Activated CD4-positive, CD25-positive, alpha-beta regulatory T cell treated with anti-CD3 and anti-CD28 coated beads, Interleukin-2, amount 50 U/mL, for 16 hours (primary cell): Measurements from ENCODE around the gene ABI1.
A peak's percentile ranks its signal among the peaks of the same experiment; 100 is the strongest.
"Not testable (repeated sequence)": the region's sequence is repeated elsewhere in the genome, so short reads cannot be mapped to it uniquely, and the experiment has no call there.

ENCODE experiments used
- DNase-seq: peaks from one replicate; pipeline ENCODE4 v3.0.0-alpha.2; 2020; ENCODE audit warnings: low read depth, low spot score

Gene ABI1

GRCh38 chr10:26860443-26861204, at the start of gene ABI1:
TSS of gene ABI1 (minus strand) at chr10:26860958. CDS start at chr10:26860863, 95 bp downstream.
- DNase-seq, result peak; percentile 96

- no peak for DNase-seq
Measured at GRCh38 chr10:26909753-26910152, 49.0 kb upstream of the ABI1 start.

- DNase-seq, result not testable (repeated sequence)
Measured at GRCh38 chr10:26905253-26905781, 44.6 kb upstream of the ABI1 start.

GRCh38 chr10:26903431-26904217, 42.9 kb upstream of the ABI1 start:
- no peak for DNase-seq

- not testable (repeated sequence) for DNase-seq
Measured at GRCh38 chr10:26892306-26892923, 31.7 kb upstream of the ABI1 start.

GRCh38 chr10:26890956-26891355, 30.2 kb upstream of the ABI1 start:
- DNase-seq, result no peak

GRCh38 chr10:26887611-26888215, 27.0 kb upstream of the ABI1 start:
- no peak for DNase-seq

GRCh38 chr10:26881600-26882331, 21.0 kb upstream of the ABI1 start:
- DNase-seq, result no peak

- DNase-seq, result no peak
Measured at GRCh38 chr10:26879744-26880143, 19.0 kb upstream of the ABI1 start.

GRCh38 chr10:26870766-26871165, 10.0 kb upstream of the ABI1 start:
- DNase-seq, result no peak

- no peak for DNase-seq
Measured at GRCh38 chr10:26869528-26869927, 8.8 kb upstream of the ABI1 start.

- DNase-seq, result no peak
Measured at GRCh38 chr10:26863351-26864076, 2.8 kb upstream of the ABI1 start.

- no peak for DNase-seq
Measured at GRCh38 chr10:26861205-26861998, 644 bp upstream of the ABI1 start.

GRCh38 chr10:26860102-26860442, 686 bp downstream of the ABI1 start:
- peak; percentile 17 for DNase-seq

GRCh38 chr10:26859241-26860101, 1.3 kb downstream of the ABI1 start:
- DNase-seq, result no peak

- no peak for DNase-seq
Measured at GRCh38 chr10:26858707-26859034, 2.1 kb downstream of the ABI1 start.

GRCh38 chr10:26857991-26858706, 2.6 kb downstream of the ABI1 start:
- DNase-seq, result no peak

- not testable (repeated sequence) for DNase-seq
Measured at GRCh38 chr10:26857553-26857952, 3.2 kb downstream of the ABI1 start.
